ENCODE results near the gene COL4A3.

GRCh38 chr2:227185615-227186232 is 21.3 kb downstream of the COL4A3 start:
- TF ChIP-seq POLR2AphosphoS5 (IDR thresholded peaks at IDR 0.05) (no peak), POLR2A (IDR thresholded peaks at IDR 0.05) (no peak), CTCF (IDR thresholded peaks at IDR 0.05) (no peak)

Data from stomach (tissue), 4 donors.